Uterus (tissue), 4 donors: ENCODE results near the gene CEACAM18. TPM values are rescaled to one million over a fixed set of nuclear protein-coding genes. Genes with fewer than 3 reads are reported as not detected.

Experiments used
- DNase-seq, 2 donors: peaks; one replicate each; pipeline ENCODE4 v3.0.0-alpha.2; 2019 to 2020
- H3K27ac ChIP-seq, 2 donors: fragments of 200-600 bp; sonication (generic); 1 replicate in 1 of 2; 2 replicates in 1 of 2; pipeline ENCODE4 v1.5.1; 2016 to 2018
- H3K27me3 ChIP-seq, 2 donors: fragments of 200-600 bp; sonication (generic); one replicate each; pipeline ENCODE4 v1.5.1; 2018 to 2019; ENCODE audit warnings: control low read depth in 1 of 2
- H3K36me3 ChIP-seq, 2 donors: fragments of 200-600 bp; sonication (generic); one replicate each; pipeline ENCODE4 v1.5.1; 2019; ENCODE audit warnings: control low read depth in 1 of 2
- H3K4me1 ChIP-seq, 2 donors: fragments of 200-600 bp; sonication (generic); one replicate each; pipeline ENCODE4 v1.5.1; 2018 to 2019; ENCODE audit warnings: control low read depth in 1 of 2
- H3K4me3 ChIP-seq, 2 donors: fragments of 200-600 bp; sonication (generic); 1 replicate in 1 of 2; 2 replicates in 1 of 2; pipeline ENCODE4 v1.5.1; 2018 to 2019; ENCODE audit warnings: mild to moderate bottlenecking in 1 of 2
- H3K9me3 ChIP-seq, 2 donors: fragments of 200-600 bp; sonication (generic); one replicate each; pipeline ENCODE4 v1.5.1; 2019; ENCODE audit warnings: control low read depth in 1 of 2
- POLR2A ChIP-seq, 2 donors: fragments of 450-650 bp; IDR thresholded peaks; one replicate each; pipeline ENCODE4 v1.6.1; 2016; ENCODE audit warnings: antibody characterized with exemption in 2 of 2, mild to moderate bottlenecking in 1 of 2, moderate library complexity in 1 of 2
- intact Hi-C: fragments of 100-400 bp; cut with DNase I; formaldehyde crosslinking; loops from one replicate; pipeline ENCODE4 v1.15.1; 2023; ENCODE audit warnings: low total_unique reads
- total RNA-seq, 4 donors: library from RNA; depleted of rRNA in 3 of 4; stranded (reverse); fragments of >200 nt in 3 of 4; gene quantifications; one replicate each; pipeline versions ENCODE4 v1.1.0 to v1.2.4, GENCODE V29; 2014 to 2023
- TF ChIP-seq, protein P1 (sequence below), 4 experiments: fragments of 200-600 bp in 2 of 4; fragments of 450-650 bp in 2 of 4; sonication (generic) in 2 of 4; IDR thresholded peaks; one replicate each; pipeline ENCODE4 v1.5.1; 2016 to 2019; ENCODE audit warnings: antibody characterized with exemption in 4 of 4, mild to moderate bottlenecking in 2 of 4, moderate library complexity in 1 of 4
- donor health status: DM: yes; HTN: yes; CAD: no.

The CEACAM18 gene
- total RNA-seq, 4 donors from 2014 or later = not detected

DNA sequence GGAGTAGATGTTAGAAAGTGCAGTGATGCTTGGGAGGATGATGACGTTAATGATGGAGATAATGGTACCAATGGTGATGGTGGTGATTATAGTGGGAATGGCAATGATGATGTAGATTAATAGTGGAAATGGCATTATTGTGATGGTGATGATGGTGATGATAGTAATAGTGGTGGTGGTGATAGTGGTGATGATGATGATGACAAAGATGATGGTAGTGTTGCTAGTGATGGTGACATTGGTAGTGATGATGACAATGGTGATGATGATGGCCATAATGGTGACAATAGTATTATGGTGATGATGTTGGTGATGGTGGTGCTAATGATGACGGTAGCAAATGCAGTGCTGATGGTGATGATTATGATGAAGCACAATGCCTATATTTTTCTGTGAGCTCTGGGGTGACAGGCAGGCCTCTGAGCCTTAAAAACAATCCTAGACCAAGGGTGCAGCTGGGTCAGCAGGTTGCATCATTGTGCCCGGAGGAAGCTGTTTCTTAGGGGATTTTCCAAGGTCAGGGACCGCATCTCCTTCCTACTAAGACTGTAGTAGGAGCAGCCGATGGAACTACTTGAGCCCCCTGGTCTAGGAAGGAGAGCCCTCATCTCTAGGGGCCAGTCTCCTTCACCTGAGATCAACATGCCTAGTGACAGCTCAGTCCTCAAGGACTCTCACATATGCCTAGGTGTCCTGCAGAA lies 7.8 kb downstream of the CEACAM18 start:
- Histone ChIP-seq H3K4me1 (no peaks in the 10 kb centered on the region), H3K27ac (no peak overlapping the region), H3K9me3 (no peaks in the 10 kb centered on the region), H3K4me3 (no peak overlapping the region), H3K27me3 (no peaks in the 10 kb centered on the region), H3K36me3 (no peaks in the 10 kb centered on the region)
- intact Hi-C loops = no loop called here
- no peak for DNase-seq
- no peak for TF ChIP-seq POLR2A (IDR thresholded peaks at IDR 0.05)
- TF ChIP-seq, protein P1, sequence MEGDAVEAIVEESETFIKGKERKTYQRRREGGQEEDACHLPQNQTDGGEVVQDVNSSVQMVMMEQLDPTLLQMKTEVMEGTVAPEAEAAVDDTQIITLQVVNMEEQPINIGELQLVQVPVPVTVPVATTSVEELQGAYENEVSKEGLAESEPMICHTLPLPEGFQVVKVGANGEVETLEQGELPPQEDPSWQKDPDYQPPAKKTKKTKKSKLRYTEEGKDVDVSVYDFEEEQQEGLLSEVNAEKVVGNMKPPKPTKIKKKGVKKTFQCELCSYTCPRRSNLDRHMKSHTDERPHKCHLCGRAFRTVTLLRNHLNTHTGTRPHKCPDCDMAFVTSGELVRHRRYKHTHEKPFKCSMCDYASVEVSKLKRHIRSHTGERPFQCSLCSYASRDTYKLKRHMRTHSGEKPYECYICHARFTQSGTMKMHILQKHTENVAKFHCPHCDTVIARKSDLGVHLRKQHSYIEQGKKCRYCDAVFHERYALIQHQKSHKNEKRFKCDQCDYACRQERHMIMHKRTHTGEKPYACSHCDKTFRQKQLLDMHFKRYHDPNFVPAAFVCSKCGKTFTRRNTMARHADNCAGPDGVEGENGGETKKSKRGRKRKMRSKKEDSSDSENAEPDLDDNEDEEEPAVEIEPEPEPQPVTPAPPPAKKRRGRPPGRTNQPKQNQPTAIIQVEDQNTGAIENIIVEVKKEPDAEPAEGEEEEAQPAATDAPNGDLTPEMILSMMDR (IDR thresholded peaks at IDR 0.05) = no peak

DNA sequence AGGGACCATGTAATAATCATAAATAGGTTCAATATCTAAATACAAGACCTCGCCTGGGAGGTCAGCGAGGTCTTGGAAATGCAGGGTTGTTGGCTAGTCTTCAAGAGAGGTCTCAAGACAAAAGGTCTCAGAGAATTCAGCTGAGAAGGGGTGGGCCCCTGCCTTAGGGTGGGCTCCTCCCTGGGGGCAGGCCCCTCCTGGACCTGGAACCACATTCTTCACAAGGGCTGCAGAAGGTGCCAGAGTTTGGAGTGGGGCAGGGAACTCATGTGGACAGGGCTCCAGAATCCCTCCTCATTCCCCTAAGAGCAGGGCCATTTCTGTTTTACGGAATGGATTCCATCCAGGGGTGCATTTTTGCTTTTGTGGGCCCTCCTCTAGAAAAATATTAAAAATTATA lies 10.2 kb downstream of the CEACAM18 start:
- H3K36me3 ChIP-seq = no peaks in the 10 kb centered on the region
- H3K9me3 ChIP-seq = no peaks in the 10 kb centered on the region
- no peak overlapping the region for H3K4me3 ChIP-seq
- intact Hi-C loops = no loop called here
- no peak overlapping the region for H3K27ac ChIP-seq
- H3K27me3 ChIP-seq = no peaks in the 10 kb centered on the region
- H3K4me1 ChIP-seq = no peaks in the 10 kb centered on the region
- TF ChIP-seq POLR2A (IDR thresholded peaks at IDR 0.05) = no peak
- TF ChIP-seq, protein P1 (IDR thresholded peaks at IDR 0.05) = no peak
- DNase-seq = no peak

DNA sequence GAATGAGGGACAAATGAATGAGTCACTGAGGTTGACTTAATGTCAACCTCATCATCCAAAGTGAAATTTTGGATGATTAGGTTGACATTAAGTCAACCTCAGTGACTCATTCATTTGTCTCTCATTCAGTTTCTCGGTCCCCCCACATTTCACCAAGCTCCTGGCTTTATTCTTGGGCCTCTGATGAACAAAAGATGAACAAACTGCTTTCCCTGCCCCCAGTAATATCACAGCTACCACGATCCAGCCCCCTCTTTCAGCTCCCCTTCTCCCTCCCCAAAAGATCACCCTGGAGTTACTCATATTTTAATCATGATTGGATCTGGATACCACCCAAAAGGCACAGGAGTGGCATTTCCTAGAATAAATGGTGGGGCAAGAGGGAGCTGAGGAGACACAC lies 10.8 kb downstream of the CEACAM18 start:
- no peaks in the 10 kb centered on the region for H3K9me3 ChIP-seq
- TF ChIP-seq, protein P1 (IDR thresholded peaks at IDR 0.05) = no peak
- no peak for TF ChIP-seq POLR2A (IDR thresholded peaks at IDR 0.05)
- H3K27me3 ChIP-seq = no peaks in the 10 kb centered on the region
- no peak overlapping the region for H3K4me3 ChIP-seq
- intact Hi-C loops = no loop called here
- no peaks in the 10 kb centered on the region for H3K36me3 ChIP-seq
- DNase-seq = no peak
- H3K4me1 ChIP-seq = no peaks in the 10 kb centered on the region
- no peak overlapping the region for H3K27ac ChIP-seq

DNA sequence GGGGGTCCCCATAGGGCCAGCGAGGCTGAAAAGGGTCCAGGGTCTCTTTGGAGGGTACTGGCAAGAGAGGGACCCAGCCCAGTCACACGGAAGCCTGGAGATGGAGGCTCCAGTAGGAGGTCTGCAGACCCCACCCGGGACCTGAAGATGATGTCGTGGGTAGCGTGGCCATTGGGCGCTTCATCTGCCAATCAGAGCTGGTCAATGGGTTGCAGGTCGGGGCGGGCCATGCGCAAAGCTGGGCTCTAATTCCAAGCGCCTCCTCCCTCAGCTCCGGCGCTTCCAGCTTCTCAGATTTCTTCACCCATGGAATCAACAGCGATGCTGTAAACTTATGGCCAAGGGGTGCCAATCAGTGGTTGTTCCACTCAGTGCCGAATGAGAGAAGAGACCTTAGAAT lies 12.3 kb downstream of the CEACAM18 start:
- Histone ChIP-seq H3K4me1 (no peaks in the 10 kb centered on the region), H3K27me3 (no peaks in the 10 kb centered on the region), H3K9me3 (no peaks in the 10 kb centered on the region), H3K27ac (no peak overlapping the region), H3K36me3 (no peaks in the 10 kb centered on the region), H3K4me3 (no peak overlapping the region)
- TF ChIP-seq POLR2A (IDR thresholded peaks at IDR 0.05) = no peak
- TF ChIP-seq, protein P1 (IDR thresholded peaks at IDR 0.05) = no peak
- intact Hi-C loops = no loop called here
- DNase-seq = no peak

DNA sequence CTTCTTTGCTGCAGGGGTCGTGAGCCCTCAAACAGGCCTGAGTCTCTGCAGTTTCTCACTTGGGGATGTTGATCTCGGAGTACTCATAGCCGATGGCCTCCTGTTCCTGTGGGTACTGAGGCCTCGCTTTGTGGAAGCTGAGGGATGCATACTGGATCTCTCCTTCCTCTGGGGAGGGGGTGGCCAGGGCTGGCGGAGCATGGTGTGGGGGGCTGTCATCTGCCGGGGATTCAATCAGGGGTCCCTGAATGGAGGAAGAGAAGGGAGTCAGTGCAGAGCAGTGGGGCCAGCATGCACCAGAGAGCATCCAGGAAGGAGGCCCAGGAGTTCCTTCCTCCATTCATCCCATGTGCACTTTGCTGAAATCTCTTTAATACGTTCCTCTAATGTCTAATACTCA lies 13.2 kb downstream of the CEACAM18 start:
- H3K27ac ChIP-seq = no peak overlapping the region

More for the DNA sequence above, 13.2 kb downstream of the CEACAM18 start:
- intact Hi-C loops = no loop called here
- Histone ChIP-seq H3K27me3 (no peaks in the 10 kb centered on the region), H3K4me1 (no peaks in the 10 kb centered on the region), H3K9me3 (no peaks in the 10 kb centered on the region), H3K4me3 (no peak overlapping the region), H3K36me3 (no peaks in the 10 kb centered on the region)
- no peak for DNase-seq
- TF ChIP-seq POLR2A (IDR thresholded peaks at IDR 0.05) = no peak
- TF ChIP-seq, protein P1 (IDR thresholded peaks at IDR 0.05) = no peak
